Measurements from ENCODE around the gene TMEM191C.
"Not testable (repeated sequence)": the region's sequence is repeated elsewhere in the genome, so short reads cannot be mapped to it uniquely, and the experiment has no call there.

Gene TMEM191C

DNA sequence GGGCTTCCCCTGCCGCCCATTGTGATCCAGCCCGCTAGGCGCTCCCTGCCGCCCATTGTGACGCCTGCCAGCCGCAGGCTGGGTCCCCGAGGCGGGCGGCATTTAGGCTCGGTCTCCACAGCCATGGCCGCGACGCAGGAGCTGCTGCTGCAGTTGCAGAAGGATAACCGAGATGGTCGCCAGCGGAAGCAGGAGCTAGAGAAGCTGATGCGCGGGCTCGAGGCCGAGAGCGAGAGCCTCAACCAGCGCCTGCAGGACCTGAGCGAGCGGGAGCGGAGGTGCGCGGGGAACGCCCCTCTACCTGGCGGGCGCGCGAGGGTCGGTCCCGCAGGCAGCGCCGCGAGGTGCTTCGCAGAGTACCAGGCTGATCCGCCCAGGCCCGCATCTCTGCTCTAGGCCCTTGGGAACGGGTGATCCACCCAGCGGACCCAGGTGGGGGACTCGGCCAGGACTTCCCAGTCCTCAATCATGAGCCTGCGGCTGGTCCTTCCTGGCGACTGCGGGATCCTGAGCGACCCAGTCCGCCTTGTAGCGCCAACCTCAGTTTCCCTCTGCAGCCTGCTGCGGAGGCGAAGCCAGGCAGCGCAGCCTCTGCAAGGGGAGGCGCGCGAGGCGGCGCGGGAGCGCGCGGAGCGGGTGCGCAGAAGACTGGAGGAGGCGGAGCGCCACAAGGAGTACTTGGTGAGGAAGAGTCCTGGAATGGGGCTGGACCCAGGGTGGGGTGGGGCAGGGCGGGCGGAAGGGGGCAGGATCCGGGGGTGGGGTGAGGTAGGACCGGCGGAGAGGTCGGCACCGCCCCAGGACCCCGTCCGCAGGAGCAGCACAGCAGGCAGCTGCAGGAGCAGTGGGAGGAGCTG, at the start of gene TMEM191C:
TMEM191C (plus strand) TSS at position 51 of the 857 bp plus-strand sequence; CDS start at position 124, 73 bp downstream.
- DNase-seq (ENCODE audit: low read depth in 2 of 2) = not testable (repeated sequence)

DNA sequence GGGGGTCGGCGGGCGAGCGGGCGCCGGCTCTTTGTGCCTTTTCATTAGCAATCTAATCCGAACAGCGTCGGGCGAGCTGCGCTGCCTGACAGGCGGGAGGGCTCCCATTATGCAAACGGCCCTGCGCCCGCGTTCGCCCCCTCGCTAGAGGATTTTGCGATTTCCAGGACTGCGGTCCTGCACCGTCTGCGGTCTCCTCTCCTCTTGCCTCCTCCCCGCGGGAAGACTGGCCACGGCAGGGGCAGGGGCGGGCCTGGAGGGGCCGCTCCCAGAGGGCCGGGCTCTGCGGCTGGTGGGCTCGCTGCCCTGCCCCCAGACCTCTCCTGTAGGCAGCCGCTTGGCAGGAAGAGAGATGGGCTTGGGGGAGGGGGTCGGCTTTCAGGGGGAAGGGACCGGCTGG, 49.3 kb upstream of the TMEM191C start:
- not testable (repeated sequence) for DNase-seq (ENCODE audit: low read depth in 2 of 2)

DNA sequence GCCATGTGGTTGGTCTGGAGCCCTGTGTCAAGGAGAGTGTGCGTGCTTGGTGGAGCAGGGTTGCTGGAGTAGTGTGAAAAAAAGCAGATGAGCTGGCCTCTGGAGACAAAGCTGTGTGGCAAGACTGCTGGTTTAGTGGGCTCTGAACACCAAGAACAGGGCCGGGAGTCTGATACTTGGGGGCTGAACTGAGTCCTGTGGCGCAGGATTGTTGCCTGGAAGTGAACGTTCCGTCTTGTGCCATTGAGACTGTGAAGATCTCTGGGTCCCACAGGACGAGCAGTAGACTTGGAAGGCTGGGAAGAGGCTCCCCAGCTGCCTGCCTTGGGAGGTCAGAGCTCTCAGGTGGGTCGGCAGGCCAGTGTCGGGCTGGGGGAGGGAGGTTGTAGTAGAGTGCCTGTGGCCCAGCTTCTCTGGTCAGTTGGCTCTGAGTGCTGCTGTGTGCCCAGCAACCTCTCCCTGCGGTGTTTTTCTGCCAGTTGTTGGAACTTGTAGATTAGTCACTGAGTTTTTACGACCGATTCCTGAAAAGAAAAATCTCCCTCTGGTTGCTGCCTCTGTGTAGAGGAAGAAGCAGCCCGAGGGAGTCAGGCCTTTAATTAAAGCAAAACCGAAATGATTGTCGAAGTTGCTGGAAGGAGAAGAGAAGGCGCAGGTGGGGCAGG, 48.1 kb upstream of the TMEM191C start:
- not testable (repeated sequence) for DNase-seq (ENCODE audit: low read depth in 2 of 2)

DNA sequence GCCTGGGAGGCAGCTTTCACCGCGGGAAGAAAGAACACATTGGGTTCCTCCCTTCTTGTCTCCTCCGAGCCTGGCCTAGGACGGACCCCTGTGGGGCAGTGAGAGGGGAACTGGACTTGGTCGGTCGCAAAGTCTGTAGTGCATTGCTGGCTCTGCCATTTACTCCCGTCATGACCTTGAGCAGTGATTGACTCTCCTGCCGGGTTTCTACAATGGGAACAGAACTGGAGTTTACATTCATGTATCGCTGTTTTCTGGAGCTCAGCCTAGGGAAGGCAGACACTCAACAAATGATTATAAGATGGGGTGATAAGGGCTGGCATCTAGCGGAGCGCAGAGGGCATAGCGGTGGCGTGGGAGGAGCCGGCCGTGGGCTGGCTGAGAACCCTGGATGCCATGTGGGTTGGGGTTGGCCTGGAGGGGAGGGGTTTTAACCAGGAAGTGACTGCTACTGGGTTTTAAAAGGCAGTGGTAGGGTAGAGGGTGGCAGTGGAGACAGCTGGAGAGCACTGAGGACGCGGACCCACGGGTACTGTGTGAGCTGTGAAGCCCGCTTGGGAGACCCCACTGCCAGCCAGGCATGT, 46.9 kb upstream of the TMEM191C start:
- DNase-seq (ENCODE audit: low read depth in 2 of 2) = not testable (repeated sequence)

DNA sequence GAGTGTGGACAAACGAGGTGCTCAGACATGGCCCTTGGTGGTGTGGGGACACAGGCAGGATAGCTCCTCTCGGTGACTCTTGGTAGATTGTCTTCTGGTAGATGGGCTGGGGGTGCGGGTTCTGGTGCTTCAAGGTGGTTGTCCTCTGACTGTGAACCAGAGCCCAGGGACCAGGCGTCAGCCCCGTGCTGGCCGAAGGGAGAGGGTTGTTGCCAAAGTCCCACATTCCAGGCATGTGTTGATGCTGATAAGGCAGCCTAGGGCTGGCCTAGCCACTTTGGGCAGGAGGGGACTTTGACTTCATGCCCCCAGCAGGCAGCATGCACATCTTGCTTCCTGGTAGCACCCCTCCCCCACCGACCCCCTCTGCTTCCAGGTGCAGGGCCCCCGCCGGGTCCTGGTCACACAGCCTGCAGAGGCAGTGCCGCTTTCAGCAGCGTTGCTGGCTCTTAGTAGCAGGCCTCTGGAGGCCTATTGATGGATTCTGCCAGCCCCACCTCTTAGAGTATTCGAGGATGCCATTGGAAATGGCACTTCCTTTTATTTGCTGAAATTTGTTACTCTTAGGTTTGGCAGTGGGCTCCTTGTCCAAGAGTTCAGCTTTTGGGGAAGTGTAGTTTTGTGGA, 43.0 kb upstream of the TMEM191C start:
- DNase-seq (ENCODE audit: low read depth in 2 of 2) = not testable (repeated sequence)

DNA sequence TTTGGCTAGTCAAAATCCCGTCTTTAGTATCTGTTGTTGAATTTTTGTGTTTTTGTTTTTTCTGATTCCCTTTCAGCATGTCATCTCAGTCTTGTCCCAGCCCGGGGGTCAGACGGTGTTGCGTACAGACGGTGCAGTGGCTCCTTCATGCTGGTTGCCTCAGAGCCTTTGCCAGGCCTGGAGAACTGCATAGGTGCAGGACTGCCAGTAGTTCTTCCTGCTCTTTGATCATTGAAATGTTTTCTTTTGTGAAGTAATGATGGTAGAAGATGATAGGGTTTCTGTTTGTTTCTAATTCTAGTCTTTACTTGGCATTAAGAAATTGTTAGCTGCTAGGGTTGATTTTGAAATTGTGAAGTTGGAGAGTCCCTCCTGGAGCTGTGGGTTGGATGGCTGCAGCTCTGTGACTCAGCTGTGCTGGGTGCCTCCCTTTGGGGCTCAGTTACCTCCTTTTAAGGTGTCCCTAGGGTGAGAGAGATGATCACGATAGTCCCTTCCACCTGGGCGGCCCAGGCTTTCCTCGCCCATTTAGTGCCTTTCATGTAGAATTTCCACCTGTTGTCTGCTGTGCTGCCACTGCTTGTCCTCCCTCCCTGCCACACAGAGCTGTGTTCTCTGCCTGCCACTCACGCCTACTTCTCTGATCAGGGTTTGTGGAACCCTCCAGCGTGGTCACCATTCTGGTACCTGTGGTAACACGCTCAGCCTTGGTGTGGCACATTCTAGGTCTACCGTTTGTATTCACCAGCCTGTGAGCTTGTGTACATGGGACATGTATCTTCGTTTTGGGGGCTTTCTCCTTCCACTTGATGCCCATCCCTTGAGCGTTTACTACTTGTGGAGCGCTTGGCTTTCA, 32.6 kb upstream of the TMEM191C start:
- DNase-seq (ENCODE audit: low read depth in 2 of 2) = not testable (repeated sequence)

DNA sequence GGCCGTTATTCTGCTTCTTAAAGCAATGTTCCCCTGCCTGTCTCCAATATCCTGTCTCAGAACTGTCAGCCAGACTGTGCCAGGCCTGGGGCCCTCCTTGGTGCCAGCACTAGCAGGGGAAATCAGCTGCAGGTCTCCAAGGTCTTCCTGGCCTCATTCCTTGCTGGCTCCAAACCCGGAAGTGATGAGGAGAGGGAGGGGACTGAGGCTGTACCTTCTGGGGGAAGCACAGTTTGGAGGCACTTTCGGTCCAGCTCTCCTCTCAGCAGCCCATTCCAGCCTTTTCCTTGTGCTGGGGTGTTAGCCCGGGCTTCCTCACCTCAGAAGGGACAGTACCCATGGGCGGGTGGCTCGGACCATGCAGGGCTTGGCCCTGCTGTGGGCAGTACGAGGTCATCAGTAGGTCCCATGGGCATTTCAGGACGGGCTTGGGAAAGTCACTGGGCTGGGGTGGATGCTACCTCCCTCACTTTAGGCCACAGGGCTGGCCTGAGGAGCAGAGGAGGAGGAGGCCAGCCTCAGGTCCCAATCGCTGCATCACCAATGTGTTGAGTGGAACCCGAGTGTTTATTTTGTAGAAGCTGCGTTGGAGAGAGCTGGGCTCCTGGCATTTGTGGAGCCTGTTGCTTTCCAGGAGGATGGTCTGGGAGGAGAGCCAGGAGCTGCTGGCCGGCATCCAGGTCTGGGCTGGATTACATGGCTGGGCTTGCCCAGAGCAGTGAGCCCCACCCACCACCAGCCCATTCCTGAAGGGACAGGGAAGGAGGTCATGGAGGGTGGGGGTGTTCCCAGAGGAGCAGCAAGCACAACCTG, 31.0 kb upstream of the TMEM191C start:
- not testable (repeated sequence) for DNase-seq (ENCODE audit: low read depth in 2 of 2)

DNA sequence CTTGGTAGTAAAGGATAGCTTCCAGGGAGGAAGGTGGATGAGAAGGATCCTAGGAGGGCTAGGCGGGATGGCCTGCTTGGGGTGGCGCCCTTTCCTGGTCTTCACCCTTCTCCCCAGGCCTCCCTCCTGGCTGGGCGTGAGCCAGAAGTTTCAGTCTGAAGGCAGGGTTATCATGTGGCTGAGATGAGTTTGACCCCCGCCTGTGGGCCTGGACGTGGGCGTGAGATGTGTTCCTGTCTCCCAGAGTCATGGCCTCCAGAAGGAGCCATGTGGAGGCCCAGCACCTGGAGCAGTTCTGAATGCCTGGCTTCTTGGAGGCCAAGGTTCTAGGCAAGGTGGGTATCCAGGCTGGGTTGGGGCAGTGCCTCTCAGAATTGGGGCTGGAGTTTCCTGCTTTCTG, 29.2 kb upstream of the TMEM191C start:
- not testable (repeated sequence) for DNase-seq (ENCODE audit: low read depth in 2 of 2)

DNA sequence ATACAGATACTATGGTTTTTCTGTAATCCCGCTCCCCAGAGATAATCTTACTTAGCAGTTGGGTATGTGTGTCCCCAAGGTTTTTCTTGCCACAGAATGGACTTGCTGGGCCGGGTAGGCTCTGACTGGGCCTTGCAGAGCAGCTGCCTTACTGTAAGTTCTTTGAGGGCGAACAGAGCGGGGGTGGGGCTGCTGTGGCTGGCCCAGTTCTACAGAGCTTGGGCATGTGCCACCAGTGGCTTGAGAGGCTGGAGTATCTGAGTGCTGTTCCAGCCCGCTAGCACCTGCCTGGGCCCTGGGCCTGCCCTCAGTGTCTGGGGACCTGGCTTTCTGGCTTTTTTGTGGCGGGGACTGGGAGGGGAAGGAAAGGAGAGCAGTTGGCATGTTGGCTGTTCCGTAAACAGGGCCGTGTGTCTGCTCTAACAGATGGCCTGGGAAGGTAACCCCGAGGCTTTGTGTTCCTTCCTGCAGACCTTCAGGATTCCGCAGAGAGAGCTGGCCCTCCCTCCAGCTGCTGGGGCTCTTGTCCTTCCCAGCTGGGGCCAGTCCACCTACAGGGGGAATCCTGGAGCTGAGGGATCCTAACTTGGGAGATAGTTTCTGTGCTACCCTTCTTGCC, 27.1 kb upstream of the TMEM191C start:
- not testable (repeated sequence) for DNase-seq (ENCODE audit: low read depth in 2 of 2)

DNA sequence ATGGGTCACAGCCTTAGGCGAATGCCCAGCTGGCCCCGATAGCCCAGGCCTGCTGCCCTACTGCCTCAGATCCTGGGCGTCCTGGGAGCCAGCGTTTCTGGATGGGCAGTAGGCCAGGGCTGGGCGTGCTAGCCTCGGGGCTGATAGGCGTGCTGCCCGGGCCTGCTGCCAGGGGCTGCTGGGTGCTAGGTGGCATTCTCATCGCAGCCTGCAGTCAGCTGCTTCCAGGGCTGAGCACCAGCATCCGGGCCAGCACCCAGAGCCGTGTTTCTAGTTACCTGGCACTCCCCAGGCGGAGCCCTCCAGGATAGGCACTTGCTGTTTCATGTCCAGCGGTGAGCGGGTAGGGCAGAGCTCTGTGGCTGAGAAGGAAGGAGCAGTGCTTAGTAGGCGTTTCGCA, 26.5 kb upstream of the TMEM191C start:
- not testable (repeated sequence) for DNase-seq (ENCODE audit: low read depth in 2 of 2)

DNA sequence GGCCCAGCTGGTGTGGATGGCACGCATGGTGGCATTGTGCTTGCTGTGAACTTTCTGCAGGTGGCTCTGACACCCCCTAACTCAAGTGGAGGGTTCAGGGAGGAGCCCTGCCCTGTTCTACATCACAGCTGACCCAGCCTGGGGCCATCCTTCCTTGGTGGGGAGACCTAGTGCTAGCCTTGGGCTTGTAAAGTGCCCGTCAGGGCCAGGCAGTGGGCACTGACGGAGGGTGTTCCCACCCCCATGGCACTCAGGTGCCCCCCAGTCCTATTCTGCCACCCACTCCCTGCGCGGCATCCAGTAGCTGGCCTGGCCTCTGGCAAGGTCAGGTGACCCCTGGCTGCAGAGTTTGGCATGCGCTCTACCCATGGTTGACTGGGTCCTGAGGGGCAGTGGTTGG, 26.0 kb upstream of the TMEM191C start:
- DNase-seq (ENCODE audit: low read depth in 2 of 2) = not testable (repeated sequence)

DNA sequence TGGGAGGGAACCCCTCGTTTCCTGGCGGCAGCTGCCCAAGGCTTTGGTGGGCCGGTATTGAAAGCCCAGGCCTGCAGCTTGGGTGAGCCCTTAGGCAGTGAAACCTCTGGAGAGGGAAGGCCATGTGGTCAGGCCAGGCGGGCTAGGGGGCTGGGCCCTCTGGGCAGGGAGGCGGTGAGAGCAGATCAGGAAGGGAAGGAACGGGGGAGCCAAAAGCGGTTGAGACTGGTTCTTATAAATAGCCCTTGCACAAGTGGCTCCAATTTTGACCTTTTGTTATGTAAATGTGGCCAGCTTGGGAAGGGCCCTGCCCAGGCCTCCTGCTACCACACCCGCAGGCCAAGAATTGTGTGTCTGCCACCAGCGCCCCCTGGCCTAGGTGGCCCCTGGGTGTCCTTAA, 25.1 kb upstream of the TMEM191C start:
- DNase-seq (ENCODE audit: low read depth in 2 of 2) = not testable (repeated sequence)

DNA sequence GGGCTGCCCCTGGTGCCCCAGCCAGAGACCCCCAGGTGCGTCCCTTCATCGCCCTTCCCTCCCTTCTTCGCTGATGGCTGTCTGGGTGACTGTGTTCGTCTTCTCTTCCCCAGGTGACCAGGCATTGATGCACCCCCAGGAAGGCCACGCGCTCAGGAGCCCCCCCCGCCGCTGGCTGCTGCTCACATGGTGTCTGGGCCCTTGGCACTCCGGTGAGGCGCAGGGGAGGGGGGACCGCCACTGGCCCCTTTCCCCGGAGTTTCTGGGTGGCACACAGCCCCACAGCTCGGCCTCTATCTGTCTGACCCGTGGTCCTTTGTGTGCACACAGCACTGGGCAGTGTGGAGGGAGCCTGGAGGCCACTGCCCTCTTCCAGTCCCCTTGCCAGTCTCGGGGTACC, 24.5 kb upstream of the TMEM191C start:
- DNase-seq (ENCODE audit: low read depth in 2 of 2) = not testable (repeated sequence)

DNA sequence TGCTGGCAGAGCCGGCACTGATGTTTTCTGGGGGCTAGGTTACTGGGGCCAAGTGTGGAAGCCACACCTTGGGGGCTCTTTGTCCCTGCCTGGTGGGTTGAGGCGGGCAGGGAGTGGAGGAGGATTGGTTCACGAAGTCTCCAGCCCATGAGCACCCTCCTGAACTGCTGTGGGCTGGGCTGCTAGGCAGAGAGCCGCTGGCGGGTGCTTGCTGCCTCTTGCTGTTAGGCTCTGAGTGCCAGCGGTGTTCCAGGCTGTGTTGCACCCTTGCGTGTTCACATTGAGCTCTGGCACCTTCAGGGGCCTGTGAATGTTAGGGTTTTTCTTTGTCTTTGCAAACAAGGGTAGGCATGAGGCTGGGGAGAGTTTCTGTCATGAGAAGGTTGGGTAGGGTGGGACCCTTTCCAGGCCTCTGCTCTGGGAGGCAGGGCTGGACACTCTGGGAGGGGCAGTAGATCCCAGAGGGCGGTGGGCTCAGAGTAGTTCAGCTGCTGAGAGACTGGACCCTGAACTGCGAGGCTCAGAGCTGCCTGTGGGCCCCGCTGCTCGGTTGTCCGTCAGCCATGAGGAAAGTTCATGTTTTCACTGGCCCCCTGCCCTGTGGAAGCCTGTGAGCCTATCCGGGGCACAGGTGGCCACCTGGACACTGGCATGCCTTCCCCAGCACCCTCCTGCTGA, 24.0 kb upstream of the TMEM191C start:
- no peak for DNase-seq (ENCODE audit: low read depth in 2 of 2)

DNA sequence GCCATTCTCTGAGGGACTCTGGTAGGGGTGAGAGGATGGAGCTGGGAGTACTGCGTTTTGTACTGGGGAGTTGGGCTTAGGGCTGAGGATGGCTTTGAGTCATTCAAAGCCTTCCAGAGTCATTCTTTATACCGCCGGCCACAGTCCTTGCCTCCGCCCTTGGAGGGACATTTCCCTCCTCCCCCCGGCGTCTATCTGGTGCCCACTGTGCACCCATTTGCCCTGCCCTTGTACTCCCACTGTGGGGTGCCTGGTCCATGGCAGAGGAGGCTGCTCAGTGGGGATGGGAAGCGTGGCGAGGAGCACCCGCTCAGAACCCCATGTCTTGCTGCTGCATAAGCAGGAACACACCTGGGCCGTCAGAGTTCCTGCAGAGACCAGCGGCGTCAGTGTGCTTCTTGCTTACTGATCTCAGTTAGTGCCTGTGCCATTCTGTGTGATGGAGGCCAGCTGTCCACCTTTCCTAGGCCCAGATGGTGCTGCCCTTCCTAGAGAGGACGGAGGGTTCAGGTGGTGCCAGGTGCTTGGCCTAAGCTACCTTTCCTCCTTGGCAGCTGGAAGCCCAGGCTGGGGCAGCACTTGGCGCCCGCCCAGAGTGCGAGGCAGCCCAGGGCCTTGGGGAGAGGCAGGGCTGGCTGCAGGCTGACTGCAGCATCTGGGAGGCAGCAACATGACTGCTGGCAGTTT, 23.3 kb upstream of the TMEM191C start:
- DNase-seq (ENCODE audit: low read depth in 2 of 2) = no peak

DNA sequence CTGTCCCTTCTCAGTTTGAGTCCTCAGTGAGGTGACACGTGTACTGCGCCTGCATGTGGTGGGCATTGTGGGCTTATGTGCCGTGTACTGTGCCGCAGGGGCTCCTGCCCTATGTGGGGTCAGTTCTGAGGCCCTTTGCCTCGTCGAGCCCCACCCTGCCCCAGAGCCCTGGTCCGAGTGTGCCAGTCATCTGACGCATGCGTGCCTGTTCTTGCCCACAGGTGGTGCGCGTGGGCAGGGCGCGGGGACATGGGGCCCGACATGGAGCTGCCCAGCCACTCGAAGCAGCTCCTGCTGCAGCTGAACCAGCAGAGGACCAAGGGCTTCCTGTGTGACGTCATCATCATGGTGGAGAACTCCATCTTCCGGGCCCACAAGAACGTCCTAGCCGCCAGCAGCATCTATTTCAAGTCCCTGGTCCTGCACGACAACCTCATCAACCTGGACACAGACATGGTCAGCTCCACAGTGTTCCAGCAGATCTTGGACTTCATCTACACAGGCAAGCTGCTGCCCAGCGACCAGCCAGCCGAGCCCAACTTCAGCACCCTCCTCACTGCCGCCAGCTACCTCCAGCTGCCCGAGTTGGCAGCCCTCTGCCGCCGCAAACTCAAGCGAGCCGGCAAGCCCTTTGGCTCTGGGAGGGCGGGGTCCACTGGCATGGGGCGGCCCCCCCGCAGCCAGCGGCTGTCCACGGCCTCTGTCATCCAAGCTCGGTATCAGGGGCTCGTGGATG, 22.3 kb upstream of the TMEM191C start:
- no peak for DNase-seq (ENCODE audit: low read depth in 2 of 2)

DNA sequence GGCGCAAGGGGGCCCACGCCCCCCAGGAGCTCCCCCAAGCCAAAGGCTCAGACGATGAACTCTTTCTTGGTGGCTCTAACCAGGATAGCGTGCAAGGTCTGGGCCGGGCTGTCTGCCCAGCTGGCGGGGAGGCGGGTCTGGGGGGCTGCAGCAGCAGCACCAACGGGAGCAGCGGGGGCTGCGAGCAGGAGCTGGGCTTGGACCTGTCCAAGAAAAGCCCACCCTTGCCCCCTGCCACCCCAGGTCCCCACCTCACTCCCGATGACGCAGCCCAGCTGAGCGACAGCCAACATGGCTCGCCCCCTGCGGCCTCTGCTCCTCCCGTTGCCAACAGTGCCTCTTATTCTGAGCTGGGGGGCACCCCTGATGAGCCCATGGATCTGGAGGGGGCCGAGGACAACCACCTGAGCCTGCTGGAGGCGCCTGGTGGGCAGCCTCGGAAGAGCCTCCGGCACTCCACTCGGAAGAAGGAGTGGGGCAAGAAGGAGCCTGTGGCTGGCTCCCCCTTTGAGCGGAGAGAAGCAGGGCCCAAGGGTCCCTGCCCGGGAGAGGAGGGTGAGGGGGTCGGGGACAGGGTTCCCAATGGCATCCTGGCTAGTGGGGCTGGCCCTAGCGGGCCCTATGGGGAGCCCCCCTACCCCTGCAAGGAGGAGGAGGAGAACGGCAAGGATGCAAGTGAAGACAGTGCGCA, 21.6 kb upstream of the TMEM191C start:
- DNase-seq (ENCODE audit: low read depth in 2 of 2) = no peak

Measured in stimulated activated CD8-positive, alpha-beta memory T cell treated with anti-CD3 and anti-CD28 coated beads, Interleukin-7, amount 100 ng/mL, for 4 hours (primary cell).